GM12874 (cell line): Measurements from ENCODE around the gene FAM13A.

Experiments
- CTCF ChIP-seq: IDR thresholded peaks from 2 replicates; pipeline ENCODE4 v1.5.1; 2011; ENCODE audit warnings: low read depth, mild to moderate bottlenecking, control low read depth, low read length, moderate library complexity; ENCODE audit not compliant: insufficient read depth

The FAM13A gene

DNA sequence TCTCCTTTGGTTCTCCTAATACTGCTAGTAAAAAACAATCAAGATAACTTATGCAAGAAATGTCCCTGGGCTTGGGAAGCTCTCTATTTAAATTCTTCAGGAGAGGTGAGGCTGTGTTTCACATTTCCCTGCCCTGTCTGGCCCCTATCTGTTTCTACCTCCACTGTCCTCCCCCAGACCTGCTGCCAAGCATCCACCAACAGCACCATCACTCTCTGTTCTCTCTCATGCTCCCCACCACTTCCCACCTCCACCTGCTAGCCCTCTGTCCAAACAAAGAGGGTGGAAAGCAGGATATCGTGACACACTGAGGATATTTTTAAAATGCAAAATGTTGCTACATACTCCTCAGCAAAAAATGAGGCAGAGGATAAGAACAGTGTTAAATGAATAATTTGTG lies 271.0 kb downstream of the FAM13A start:
- TF ChIP-seq CTCF = no peak

- TF ChIP-seq CTCF = no peak
Measured at GRCh38 chr4:88780389-88780788, 276.6 kb downstream of the FAM13A start.

- TF ChIP-seq CTCF = no peak
Measured at GRCh38 chr4:88779431-88779830, 277.6 kb downstream of the FAM13A start.

DNA sequence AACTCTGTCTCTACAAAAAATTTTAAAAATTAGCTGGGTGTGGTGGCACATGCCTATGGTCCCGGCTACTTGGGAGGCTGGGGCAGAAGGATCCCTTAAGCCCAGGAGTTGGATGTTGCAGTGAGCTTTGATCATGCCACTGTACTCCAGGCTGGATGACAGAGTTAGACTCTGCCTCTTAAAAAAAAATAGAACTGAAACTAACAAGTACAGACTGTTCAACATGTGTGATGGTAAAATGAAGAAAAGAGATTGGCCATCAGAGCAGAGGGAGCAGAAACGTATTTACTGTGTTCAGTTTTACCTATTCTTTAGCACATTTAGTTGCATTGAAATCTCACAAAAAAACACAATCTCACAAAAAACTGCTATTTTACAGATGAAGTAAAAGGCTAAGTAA lies 281.5 kb downstream of the FAM13A start:
- no peak for TF ChIP-seq CTCF

GRCh38 chr4:88775026-88775425 lies 282.0 kb downstream of the FAM13A start:
- no peak for TF ChIP-seq CTCF

GRCh38 chr4:88771883-88772450 lies 285.0 kb downstream of the FAM13A start:
- TF ChIP-seq CTCF = no peak

GRCh38 chr4:88765729-88766128 lies 291.3 kb downstream of the FAM13A start:
- TF ChIP-seq CTCF = no peak
